ENCODE data around the gene PCSK7. TPM values are rescaled to one million over a fixed set of nuclear protein-coding genes. Genes with fewer than 3 reads are reported as not detected.

The PCSK7 gene
- total RNA-seq, 2 experiments from 2014 or later, result 229 to 247 TPM

DNA sequence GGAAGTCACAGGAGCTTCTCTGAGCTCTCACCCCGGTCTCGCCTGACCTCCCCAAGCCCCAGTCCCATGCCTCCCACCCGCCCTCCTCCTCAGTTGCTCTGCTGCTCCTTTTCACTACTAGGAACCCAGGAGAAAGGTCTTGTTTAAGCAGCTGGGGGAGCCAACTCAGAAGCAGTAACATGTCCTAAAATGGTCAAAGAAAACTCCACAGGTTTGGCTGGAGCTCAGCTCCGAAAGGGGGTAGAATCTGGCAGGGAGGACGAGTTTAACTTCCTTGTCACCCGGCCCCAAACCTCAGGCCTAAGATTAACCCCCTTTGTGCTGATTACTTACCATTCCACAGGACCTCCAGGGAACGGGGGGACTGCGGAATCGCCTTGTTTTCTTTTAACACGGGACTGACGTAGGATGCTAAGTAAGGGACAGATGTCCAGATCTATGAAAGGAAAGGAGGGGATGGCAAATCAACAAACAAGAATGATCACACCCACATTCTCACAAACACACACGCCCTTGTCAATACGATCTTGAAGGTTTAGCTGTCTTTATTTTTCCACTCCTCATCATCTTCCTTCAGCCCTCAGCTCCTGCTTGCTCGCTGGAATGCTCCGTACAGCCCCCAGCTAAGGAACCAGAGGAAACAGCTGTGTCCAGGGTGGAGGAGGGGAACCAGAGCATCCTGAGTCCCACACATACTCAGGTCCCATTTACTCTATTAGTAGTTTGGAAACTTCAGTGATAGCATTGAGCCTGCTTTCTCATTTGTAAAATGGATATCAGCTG is 13.5 kb downstream of the PCSK7 start:
- Mint-ChIP-seq H3K27me3 (no peaks in the 10 kb centered on the region), H3K9me3 (no peaks in the 10 kb centered on the region), H3K36me3 (ENCODE audit: low read depth) (peaks cover 94% of the 10 kb centered on the region), H3K4me3 (no peak overlapping the region), H3K4me1 (ENCODE audit: low read depth) (peaks cover 8% of the 10 kb centered on the region), H3K27ac (peak overlapping the region; percentile 54)
- no peaks in the 10 kb centered on the region for H3K9me3 ChIP-seq (ENCODE audit: control insufficient read depth in 1 of 2, insufficient read depth in 1 of 2, low read length in 2 of 2)
- no peak overlapping the region for H3K27ac ChIP-seq (ENCODE audit: low read depth in 1 of 2, low read length in 2 of 2)
- peaks cover 6% of the 10 kb centered on the region for H3K4me1 ChIP-seq (ENCODE audit: insufficient read depth, low read length)
- H3K27me3 ChIP-seq (ENCODE audit: control insufficient read depth in 1 of 2, insufficient read depth in 2 of 2, low read length in 2 of 2), result no peaks in the 10 kb centered on the region
- no peak overlapping the region for H3K4me3 ChIP-seq (ENCODE audit: low read length)
- no peak for DNase-seq
- TF ChIP-seq, protein P1, sequence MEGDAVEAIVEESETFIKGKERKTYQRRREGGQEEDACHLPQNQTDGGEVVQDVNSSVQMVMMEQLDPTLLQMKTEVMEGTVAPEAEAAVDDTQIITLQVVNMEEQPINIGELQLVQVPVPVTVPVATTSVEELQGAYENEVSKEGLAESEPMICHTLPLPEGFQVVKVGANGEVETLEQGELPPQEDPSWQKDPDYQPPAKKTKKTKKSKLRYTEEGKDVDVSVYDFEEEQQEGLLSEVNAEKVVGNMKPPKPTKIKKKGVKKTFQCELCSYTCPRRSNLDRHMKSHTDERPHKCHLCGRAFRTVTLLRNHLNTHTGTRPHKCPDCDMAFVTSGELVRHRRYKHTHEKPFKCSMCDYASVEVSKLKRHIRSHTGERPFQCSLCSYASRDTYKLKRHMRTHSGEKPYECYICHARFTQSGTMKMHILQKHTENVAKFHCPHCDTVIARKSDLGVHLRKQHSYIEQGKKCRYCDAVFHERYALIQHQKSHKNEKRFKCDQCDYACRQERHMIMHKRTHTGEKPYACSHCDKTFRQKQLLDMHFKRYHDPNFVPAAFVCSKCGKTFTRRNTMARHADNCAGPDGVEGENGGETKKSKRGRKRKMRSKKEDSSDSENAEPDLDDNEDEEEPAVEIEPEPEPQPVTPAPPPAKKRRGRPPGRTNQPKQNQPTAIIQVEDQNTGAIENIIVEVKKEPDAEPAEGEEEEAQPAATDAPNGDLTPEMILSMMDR (IDR thresholded peaks at IDR 0.05), result no peak
- no peak for ATAC-seq (ENCODE audit: poor library complexity)
- ChIA-PET CTCF (interaction anchor here (0.6 kb wide), 1 partner anchor 24 kb away, joined by 3 read pairs; no protein-coding TSS in a partner anchor), POLR2A (interaction anchor here (1.0 kb wide), 1 partner anchor 12 kb away, joined by 3 read pairs; no protein-coding TSS in a partner anchor)
- peaks cover 91% of the 10 kb centered on the region for H3K36me3 ChIP-seq (ENCODE audit: insufficient read depth, low read length)
- intact Hi-C loops (cut with DNase I, micrococcal nuclease), result no loop called here

DNA sequence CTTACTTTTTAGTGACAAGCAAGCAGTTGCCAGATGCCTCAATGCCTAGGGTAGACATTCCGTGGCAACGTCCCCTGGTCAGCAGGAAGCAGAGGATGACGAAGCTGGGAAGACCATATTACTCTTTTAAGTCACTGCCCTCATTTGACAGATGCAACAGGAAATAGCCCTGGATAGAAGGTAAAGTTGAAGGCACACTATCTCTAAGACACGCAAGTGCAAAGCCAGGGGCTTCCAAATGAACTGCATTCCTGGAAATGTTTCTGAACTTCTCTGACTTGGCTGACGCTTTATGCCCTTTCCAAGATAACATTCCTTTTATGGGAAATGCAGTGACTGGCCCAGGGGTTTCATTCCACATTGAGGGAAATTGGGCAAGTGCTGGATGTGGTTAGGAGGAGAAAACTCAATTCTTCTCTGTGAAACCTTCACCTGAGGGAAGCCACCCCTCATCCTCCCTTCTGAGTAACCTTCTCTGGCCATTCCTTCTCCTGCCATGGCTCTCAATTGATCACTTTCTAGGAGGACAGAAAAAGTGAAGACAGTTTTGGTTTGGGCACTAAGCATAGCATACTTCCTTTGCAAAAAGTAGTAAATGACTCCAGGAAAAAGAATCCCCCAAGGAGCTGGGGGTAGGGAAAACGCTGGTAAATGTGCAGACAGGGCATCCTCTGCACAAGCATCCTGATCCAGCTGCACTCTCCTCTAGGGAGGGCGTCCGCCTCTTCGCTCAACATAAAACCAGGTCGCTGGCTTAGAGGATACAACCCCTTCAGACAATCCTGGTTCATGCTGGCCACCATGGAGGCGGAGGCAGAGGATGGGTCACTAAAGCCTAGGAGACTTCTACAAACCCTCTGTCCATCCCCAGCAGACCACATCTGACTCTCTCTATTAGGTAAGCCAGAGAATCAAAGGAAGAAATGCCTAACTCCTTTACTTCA is 14.5 kb downstream of the PCSK7 start:
- H3K9me3 ChIP-seq (ENCODE audit: control insufficient read depth in 1 of 2, insufficient read depth in 1 of 2, low read length in 2 of 2), result no peaks in the 10 kb centered on the region
- no peak for DNase-seq
- Mint-ChIP-seq H3K27ac (peak overlapping the region; percentile 54), H3K9me3 (no peaks in the 10 kb centered on the region), H3K36me3 (ENCODE audit: low read depth) (peaks cover 92% of the 10 kb centered on the region), H3K4me3 (no peak overlapping the region), H3K27me3 (no peaks in the 10 kb centered on the region), H3K4me1 (ENCODE audit: low read depth) (peaks cover 8% of the 10 kb centered on the region)
- no peak overlapping the region for H3K27ac ChIP-seq (ENCODE audit: low read depth in 1 of 2, low read length in 2 of 2)
- TF ChIP-seq, protein P1 (IDR thresholded peaks at IDR 0.05), result no peak
- no peaks in the 10 kb centered on the region for H3K27me3 ChIP-seq (ENCODE audit: control insufficient read depth in 1 of 2, insufficient read depth in 2 of 2, low read length in 2 of 2)
- peaks cover 6% of the 10 kb centered on the region for H3K4me1 ChIP-seq (ENCODE audit: insufficient read depth, low read length)
- ATAC-seq (ENCODE audit: poor library complexity), result no peak
- POLR2A ChIA-PET, result interaction anchor here (0.8 kb wide), 1 partner anchor 13 kb away, joined by 3 read pairs; no protein-coding TSS in a partner anchor
- H3K4me3 ChIP-seq (ENCODE audit: low read length), result no peak overlapping the region
- H3K36me3 ChIP-seq (ENCODE audit: insufficient read depth, low read length), result peaks cover 92% of the 10 kb centered on the region
- intact Hi-C loops (cut with DNase I, micrococcal nuclease), result no loop called here
- CTCF ChIA-PET, result no interaction called here

DNA sequence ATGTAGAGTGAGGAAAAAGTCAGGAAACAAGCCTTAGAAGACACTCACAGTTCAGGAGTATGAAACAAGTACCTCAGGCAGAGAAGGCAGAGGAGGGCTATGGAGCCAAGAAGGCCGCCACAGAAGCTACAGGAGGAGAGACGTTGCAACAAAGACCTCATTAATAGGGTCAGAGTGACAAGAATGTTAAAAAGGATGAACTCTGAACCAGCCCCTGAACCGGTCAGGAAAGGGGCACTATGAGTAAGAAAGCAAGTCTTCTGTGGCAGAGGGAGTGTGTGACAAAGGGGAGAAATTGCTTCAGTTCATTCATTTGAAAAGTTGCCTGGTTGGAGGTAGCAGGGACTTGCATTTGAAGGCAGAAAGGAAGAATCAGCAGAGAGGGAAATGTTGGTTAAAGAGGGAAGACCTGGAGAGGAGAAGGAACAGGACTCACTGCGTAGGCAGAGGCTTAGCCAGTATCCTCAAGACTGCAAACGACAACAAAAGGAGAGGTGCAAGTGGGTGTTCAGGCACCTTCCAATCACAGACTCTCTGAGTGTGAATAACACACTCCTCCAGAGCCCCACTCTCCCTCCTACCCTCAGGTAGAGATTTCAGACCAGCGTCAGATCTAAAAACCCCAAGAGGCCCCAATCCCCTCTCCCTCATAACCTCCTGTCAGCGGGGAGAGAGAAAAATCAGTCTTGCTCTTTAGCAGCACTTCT is 17.3 kb downstream of the PCSK7 start:
- Histone ChIP-seq H3K36me3 (ENCODE audit: insufficient read depth, low read length) (peaks cover 79% of the 10 kb centered on the region), H3K27me3 (ENCODE audit: control insufficient read depth in 1 of 2, insufficient read depth in 2 of 2, low read length in 2 of 2) (no peaks in the 10 kb centered on the region), H3K27ac (ENCODE audit: low read depth in 1 of 2, low read length in 2 of 2) (no peak overlapping the region), H3K4me3 (ENCODE audit: low read length) (no peak overlapping the region), H3K9me3 (ENCODE audit: control insufficient read depth in 1 of 2, insufficient read depth in 1 of 2, low read length in 2 of 2) (no peaks in the 10 kb centered on the region), H3K4me1 (ENCODE audit: insufficient read depth, low read length) (no peaks in the 10 kb centered on the region)
- H3K9me3 Mint-ChIP-seq, result no peaks in the 10 kb centered on the region
- no peak overlapping the region for H3K4me3 Mint-ChIP-seq
- H3K4me1 Mint-ChIP-seq (ENCODE audit: low read depth), result peaks cover 15% of the 10 kb centered on the region
- CTCF ChIA-PET, result interaction anchor here (0.6 kb wide), 1 partner anchor 11 kb away, joined by 5 read pairs; no protein-coding TSS in a partner anchor
- intact Hi-C loops (cut with DNase I, micrococcal nuclease), result no loop called here
- DNase-seq, result no peak
- POLR2A ChIA-PET, result interaction anchor here (1.1 kb wide), 1 partner anchor 114 kb away, joined by 3 read pairs; the partner anchor contains the start of gene CEP164
- TF ChIP-seq, protein P1 (IDR thresholded peaks at IDR 0.05), result no peak
- H3K36me3 Mint-ChIP-seq (ENCODE audit: low read depth), result peaks cover 90% of the 10 kb centered on the region
- no peak overlapping the region for H3K27ac Mint-ChIP-seq
- no peaks in the 10 kb centered on the region for H3K27me3 Mint-ChIP-seq
- ATAC-seq (ENCODE audit: poor library complexity), result no peak
